DMS53 treated with DMSO at 0.1 percent for 48 hours (cell line): ENCODE results near the gene PDLIM7.

Source experiments
- DNase-seq: peaks from one replicate; lab custom pipeline; 2025; ENCODE audit not compliant: unreplicated experiment; lab: John Stamatoyannopoulos, UW

The PDLIM7 gene

DNA sequence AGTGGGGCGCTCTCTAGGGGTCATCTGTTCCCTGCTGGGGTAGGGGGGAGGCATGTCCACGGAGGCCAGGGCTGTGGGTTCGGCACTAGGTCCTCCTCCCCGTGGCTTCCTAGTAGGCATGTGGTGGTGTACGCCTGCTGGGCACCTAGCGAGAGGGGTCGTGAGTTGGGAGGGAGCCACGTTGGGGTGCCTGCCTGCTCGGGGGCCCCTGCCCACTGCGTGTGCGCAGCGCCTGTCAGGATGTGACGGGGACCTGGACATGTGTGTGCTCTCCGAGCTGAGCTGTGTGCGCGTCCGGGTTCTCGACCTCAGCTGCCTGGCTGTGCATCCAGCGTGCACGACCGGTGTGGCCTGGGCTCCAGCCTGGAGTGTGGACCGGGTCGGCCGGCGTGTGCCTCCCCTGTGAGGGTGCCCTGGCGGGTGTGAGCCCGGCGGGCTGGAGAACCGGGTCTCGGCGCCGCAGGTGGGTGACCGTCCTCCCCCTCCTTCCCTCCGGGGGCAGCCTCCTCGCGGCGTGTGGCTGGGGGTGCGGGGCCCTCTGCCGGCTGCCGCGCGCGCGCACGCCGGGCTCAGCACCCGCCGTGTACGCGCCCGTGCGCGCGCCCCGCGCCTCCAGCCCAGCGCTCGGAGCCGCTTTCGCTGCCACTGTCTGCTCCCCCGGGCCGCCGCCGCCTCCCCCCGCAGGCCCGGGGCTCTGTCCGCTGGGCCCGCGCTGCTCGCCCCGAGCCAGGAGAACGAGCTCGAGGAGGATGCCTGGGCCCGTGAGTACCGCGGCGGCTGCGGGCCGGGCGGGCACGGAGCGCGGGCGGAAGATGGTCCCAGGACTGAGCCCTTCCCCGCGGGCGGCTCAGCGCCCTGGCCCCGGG lies 51.0 kb downstream of the PDLIM7 start, which contains the start of gene PRR7:
Gene PRR7 (plus strand): TSS at position 615 of the 866 bp plus-strand sequence. CDS start 8,254 bp downstream, outside the sequence.
- peak; percentile 62 for DNase-seq

DNA sequence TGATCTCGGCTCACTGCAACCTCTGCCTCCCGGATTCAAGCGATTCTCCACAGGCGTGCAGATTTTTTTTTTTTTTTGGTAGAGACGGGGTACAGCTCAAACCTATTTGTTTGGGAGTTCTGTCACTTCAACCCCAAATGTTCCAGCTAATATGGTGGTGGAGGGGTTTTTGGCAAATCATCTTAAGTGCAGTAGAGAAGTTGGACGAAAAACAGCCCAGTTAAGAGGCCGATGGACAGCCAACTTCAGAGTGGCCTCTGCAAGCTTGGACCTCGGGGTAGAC lies 51.5 kb downstream of the PDLIM7 start:
- no peak for DNase-seq

DNA sequence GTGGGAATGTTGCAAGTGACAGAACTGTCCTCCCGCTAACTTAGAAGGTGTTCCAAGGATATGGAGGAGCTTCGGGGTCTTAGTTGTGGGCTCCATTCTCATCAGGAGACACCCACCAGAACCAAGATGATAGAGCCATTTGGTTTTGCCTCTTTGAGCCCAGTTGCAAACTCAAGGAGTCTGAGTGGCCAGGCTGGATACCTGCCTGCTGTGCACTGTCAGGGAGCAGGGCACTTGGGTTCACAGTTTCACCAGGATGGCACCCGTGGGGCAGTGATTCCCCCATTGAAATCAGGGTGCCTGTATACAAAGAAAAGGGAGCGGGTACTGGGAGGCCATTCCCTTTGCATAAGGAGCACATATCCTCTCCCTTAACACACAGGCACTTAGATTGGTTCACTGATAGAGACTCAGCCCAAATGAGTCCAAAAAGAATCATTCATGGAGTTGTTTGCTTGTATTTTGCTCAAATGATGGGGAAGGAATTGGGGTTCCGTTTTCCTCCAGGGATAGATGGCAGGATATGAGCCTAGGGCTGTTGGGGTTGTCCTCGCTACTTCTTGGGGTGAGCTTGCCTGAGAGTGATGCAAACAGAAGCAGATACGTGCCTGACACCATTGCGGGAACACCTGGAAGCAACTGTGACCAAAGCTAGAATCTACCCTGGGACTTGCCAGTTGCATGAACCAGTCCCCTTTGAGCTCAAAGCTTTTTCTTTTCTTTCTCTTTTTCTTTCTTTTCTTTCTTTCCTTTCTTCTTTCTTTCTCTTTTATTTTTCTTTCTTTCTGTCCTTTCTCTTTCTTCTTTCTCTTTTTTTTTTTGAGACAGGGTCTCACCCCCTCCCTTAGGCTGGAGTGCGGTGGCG lies 52.1 kb downstream of the PDLIM7 start:
- peak; percentile 8 for DNase-seq

DNA sequence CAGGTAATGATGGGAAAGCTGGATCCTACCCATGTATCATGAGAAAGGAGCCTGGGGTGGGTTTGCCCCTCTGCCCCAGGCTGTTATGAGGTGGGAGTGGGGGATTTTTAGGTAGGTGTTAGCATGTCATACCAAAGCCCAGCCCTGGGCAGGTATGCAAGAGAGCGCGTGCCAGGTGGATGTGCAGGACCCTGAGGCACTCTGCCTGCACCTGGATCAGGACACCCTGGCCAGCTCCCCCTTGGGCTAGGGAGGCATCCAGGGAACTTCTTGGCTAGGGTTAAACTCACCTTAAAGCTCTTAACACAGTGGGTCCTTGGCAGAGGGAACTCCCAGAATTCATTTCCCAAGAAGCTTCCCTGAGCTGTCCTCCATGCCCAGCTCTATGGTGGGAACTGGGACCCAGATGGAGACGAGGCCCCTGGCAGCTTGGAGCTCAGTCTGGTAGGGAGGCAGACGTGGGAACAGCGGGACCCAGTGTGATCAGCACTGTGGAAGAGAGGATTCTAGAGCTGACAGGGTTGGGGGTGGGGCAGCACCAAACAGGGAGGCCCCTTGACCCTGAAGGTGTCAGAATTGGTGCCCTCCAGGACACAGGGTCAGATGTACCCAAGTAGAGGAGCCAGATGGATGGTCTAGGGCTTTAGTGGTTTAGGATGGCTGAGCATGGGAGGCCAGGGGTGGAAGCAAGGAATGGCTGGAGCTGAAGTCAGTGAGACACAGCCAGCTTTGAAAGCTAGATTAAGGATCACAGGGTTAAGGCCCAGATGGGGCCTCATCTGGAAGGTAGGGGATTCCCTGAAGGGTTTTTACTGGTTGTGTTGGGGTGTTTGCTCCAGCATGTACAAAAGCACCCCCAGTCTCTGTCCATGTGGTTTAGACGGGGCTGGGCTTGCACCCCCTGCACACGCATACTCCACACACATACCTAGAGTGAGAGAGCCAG lies 53.0 kb downstream of the PDLIM7 start:
- no peak for DNase-seq

DNA sequence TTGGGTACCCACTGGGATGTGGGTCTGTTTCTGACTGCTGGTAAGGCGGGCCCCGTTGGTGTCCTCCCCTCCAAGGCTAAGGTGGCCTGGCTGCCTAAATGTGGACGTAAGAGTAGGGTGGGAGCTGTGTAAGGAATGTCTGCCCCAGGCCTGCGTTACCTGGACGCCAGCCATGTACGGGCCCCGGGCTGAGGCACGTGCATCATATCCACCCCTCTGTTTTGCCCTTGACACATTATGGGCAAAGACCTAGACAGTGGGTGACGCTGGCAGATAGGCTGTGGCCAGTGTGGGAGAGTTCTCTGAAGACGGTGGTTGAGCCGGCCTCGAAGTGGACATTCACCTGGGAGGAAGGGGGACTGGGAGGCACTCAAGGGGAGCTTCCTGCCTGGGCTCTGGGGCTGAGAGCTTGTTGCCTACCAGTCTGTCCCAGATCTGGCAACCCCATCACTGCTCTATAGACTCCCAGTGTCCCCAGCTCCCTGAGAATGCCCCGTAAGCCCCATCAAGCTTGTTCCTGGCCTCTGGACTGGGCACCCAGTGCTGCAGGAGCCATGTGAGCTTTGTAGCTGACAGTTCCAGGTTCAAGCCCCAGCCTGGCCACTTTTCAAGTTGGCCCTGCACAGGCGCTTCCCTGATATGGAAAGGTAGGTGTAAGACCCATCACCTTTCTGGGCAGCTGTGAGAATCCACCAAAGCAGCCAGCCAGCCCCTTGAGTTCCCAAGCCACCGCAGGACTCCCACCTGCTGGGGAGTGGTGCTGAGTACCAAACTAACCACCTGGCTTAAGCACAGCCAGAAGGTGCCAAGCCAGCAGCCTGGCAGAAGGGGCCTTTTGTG lies 54.0 kb downstream of the PDLIM7 start:
- no peak for DNase-seq

DNA sequence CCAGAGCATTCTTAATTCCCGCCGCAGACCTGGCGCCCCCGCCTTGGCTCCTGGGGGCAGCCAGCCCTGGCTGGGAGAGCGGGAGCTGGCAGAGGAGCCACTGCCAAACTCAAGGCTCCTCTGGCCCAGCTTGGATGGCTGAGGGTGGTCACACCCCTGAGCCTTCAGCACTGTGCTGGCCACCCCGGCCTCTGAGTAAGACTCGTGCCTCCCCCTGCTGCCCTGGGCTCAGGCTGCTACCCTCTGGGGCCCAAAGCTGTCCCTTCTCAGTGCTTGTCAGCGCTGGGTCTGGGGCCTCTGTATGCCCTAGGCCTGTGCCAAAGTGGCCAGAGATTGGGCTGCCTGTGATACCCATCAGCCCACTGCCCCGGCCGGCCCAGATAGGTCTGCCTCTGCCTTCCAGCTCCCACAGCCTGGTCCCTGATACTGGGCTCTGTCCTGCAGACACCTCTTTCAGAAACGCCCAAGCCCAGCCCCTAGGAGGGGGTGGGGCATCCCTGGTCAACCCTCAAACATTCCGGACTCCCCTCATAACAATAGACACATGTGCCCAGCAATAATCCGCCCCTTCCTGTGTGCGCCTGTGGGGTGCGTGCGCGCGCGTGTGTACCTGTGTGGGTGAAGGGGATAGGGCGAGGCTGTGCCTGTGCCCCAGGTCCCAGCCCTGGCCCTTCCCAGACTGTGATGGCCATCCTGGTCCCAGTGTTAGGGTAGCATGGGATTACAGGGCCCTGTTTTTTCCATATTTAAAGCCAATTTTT lies 55.2 kb downstream of the PDLIM7 start:
- DNase-seq: no peak

DNA sequence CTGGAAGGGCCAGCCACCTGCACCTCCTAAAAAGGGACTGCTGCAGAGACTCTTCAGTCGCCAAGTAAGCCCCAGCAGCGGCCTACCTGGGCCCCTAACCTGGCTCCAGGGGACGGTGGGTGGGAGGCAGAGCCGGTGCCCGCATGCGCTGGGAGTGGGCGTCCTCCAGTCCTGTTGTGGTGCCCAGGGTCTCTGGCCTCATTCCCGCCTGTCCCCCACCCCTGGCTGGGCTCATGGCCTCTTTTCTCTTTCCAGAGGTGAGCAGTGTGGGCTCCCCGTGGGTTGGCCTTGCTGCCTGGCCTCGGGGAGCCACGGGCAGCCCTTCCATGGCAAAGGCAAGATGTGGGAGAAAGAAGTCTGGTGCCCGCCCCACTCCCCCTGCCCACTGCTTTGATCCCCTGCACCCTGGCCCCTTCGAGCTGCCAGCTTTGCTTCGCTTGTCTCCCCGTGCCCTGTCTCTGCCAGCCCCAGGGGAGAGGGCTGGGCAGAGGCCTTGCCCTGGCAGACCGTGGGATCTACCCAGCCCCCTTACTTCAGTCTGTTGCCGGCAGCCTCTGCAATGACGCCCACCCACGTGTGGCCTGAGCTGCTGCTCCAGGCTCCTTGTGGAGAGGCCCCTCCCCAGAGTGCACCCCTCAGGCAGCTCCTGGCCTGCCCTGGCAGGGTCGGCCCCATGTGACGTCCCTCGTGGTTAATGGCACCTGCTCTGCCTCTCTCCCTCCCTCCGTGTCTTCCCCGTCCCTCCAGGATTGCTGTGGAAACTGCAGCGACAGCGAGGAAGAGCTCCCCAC lies 56.2 kb downstream of the PDLIM7 start:
- no peak for DNase-seq

DNA sequence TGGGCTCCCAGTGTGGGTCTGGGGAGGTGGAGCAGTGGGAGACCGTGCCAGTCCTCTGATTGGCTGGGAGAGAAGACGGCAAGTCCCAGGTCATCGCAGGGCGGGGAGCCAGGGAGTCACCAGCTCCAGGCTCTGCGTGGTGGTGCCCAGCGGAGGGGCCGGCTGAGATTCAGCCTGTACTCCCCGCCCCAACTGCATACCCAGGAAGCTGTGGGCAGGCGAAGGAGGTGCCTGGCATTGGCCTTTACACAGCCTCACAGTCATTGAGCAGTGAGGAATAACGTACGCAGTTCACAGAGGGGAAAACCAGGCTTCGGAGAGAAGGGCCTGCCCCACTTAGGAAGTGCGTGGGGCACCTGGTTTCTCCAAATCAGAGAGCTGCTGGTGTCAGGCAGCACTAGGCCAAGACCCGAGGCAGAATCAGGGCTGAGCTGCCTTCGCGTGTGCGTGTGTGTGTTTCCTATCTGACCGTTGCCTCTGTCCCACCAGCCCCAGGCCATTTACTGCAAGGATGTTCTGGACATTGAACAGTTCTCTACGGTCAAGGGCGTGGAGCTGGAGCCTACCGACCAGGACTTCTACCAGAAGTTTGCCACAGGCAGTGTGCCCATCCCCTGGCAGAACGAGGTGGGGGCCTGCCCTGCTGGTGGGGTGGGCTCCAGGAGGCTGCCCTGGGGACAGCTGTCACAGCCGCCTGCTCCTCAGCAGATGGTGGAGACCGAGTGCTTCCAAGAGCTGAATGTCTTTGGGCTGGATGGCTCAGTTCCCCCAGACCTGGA lies 57.0 kb downstream of the PDLIM7 start:
- no peak for DNase-seq

DNA sequence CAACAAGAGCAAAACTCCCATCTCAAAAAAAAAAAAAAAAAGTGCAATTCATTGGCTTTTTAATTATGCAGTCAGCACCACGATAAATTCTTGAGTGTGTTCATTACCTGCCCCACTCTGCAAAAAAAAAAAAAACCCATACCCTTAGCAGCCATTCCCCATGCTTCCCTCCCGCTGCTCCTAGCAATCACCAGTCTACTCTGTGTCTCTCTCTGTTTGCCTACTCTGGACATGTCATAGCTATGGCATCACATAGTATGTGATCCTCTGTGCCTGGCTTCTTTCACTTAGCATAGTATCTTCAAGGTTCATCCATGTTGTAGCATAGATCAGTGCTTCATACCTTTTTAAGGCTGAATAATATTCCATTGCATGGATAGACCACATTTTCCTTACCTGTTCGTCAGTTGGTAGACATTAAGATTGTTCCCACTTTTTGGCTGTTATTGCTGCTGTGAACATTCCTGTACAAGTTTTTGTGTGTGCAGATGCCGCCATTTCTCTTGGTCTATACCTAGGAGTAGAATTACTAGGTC lies 57.8 kb downstream of the PDLIM7 start:
- DNase-seq: no peak

DNA sequence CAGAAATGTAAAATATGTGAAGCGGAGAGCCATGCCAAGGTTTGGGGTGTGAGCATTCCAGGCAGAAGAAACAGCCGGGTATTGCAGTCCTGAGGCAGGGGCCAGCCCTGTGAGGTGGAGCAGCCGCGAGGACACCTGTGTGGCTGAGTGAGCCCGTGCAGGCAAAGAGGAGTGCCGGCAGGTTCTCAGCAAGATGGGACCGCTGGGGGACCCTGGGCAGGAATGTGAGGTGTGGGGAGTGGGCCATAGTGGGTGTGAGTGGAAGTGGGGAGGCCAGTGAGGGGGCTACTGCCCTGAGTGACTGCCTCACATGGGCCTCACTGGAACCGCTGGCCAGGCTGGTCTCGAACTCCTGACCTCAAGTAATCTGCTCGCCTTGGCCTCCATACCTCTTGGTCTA lies 58.9 kb downstream of the PDLIM7 start:
- no peak for DNase-seq

DNA sequence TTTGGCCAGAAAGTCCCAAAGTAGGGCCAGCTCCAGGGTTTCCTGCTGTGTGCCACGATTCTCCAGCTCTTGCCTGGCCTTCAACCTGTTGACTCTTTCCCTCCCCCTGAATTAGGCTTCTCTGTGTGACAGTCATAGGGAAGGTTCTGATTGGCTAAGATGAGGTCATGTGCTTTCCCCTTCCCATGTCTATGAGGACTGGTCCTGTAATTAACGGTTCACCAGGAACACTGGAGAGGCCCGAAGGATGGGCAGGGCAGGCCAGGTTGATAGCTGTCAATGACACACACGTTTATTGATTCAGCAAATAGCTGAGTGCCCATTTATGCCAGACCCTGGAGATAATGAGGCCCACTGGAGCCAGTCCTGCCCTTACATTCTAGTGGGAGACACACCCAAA lies 59.8 kb downstream of the PDLIM7 start:
- DNase-seq: no peak

DNA sequence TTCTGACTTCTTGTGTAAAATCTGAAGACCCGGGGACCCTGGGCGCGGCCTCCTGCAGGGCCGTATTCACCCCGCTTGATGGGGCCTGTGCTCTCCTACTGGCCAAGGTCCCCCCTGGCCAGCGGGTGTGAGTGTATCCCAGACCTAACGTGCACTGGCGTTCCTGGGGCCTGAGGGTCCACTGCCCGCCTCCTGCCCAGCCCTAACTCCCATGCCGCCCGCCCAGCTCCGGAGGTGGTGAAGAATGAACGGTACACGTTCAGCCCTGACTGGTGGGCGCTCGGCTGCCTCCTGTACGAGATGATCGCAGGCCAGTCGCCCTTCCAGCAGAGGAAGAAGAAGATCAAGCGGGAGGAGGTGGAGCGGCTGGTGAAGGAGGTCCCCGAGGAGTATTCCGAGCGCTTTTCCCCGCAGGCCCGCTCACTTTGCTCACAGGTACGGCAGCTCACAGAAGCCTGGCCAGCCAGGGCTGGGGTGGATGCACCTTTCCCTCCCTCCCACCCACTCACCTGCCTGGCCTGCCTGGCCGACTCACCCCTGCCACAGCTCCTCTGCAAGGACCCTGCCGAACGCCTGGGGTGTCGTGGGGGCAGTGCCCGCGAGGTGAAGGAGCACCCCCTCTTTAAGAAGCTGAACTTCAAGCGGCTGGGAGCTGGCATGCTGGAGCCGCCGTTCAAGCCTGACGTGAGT lies 61.4 kb downstream of the PDLIM7 start:
- DNase-seq: no peak

DNA sequence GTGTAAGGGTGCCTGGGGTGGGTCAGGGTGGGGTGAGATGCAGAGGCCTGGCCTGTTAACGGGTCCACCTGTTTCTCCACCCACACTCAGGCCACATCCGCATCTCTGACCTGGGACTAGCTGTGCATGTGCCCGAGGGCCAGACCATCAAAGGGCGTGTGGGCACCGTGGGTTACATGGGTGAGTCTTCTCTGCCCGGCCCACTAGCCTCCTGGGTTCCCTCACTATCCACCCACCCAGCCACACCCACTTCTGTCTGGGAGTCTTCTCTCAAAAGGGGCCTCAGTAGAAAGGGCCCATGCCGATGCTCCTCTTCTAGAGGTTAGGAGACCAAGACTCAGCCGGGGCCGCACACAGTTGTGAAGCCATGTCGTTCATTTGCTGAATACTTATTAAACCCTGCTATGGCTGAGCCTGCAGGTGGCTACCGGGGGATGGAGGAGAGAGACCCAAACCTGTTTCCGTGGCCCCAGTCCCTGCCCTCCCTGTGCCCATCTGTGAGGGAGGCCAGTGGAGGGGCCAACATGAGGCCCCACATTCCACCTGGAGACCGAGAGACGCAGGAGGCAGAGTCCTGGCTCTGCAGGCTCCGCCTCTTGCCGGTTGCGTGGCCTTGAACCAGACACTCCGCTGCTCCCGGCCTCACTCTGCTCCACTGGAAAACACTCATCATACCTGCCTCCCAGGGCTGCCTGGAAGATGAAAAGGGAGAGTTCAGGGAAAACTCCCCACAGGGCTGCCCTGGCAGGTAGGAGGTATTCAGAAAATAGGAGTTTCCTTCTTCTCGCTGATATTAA lies 62.3 kb downstream of the PDLIM7 start:
- DNase-seq: no peak

DNA sequence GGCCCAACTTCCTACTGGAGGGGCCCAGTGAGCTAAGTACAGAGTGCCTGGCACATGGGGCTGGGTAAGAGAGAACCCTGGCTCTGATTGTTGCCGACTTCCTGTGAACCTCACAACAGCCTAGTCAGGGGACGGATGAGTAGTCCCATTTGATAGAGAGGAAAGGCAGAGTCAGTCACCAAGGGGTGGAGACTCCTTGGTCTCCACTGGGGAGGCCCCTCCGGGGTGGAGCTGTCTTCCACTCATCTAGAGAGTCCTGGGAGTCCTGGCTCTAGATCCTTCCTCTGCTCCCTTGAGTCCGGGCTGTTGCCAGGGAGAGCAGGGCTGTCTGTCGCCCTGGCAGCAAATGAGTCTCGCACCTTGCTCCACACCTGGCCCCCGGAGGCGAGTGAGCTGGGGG lies 63.0 kb downstream of the PDLIM7 start:
- DNase-seq: no peak

DNA sequence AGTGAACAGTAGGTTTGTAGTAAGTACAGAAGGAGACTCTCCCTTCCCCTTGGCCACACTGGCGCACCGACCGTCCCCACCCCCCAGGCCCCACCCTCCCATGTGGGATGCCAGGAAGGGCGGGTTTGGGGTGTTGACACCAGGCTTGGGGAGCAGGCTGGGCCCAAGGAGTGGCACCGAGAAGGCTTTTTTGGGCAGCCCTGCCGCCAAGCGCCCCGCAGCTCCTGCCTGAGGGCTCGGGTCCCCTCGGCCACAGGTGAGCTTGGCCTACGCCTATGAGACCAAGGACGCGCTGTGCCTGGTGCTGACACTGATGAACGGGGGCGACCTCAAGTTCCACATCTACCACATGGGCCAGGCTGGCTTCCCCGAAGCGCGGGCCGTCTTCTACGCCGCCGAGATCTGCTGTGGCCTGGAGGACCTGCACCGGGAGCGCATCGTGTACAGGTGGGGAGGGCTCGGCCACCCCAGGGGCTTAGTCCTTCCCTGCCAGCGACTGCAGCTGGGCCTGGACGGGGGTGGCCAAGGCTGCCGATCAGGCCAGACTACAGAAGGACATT lies 63.7 kb downstream of the PDLIM7 start:
- no peak for DNase-seq
